Fibroblast of lung (primary cell): Measurements from ENCODE around the gene COX4I1.

Experiments used
- CTCF ChIP-seq, 2 donors: IDR thresholded peaks in 1 of 2; conservative IDR thresholded peaks in 1 of 2; 1 replicate in 1 of 2; 2 replicates in 1 of 2; pipeline ENCODE4 v1.5.1; 2011 to 2012; ENCODE audit warnings: low read length in 2 of 2, control low read depth in 1 of 2, inconsistent platforms in 1 of 2, low read depth in 1 of 2, mild to moderate bottlenecking in 1 of 2
- EZH2 ChIP-seq: IDR thresholded peaks from 2 replicates; pipeline ENCODE4 v1.5.1; 2012; ENCODE audit warnings: low read length, control low read depth, mild to moderate bottlenecking; ENCODE audit errors: missing control alignments

- TF ChIP-seq CTCF (conservative IDR thresholded peaks at IDR 0.05 in 1 of 2, IDR thresholded peaks at IDR 0.05 in 1 of 2; ENCODE audit: low read depth in 1 of 2, low read length in 2 of 2) (no peak), EZH2 (no peak)
Observed at GRCh38 chr16:85820604-85821372, 21.3 kb downstream of the COX4I1 start.
